OCI-LY3 (cell line): ENCODE measurements around the gene HAPLN2.

Experiments used
- CTCF ChIP-seq: fragments of 200-600, 300-600 bp; sonication (generic); IDR thresholded peaks from 2 replicates; pipeline ENCODE4 v1.5.1; 2014; ENCODE audit warnings: antibody characterized with exemption, low read length, low read depth
- EZH2phosphoT487 ChIP-seq: fragments of 200-600 bp; shearing (Covaris generic); IDR thresholded peaks from 2 replicates; pipeline ENCODE4 v1.6.1; 2018; ENCODE audit warnings: antibody characterized with exemption, mixed run types, low read depth

- TF ChIP-seq CTCF (peak; percentile 66), EZH2phosphoT487 (no peak)
Observed at GRCh38 chr1:156618853-156619581, at the start of gene HAPLN2.
